Stimulated activated CD4-positive, alpha-beta T cell treated with anti-CD3 and anti-CD28 coated beads, Interleukin-1b, Interleukin-23, amount 100 ng/mL, for 1 hour (primary cell): ENCODE results near the gene ATG7.

ENCODE experiments used
- DNase-seq, 2 donors: peaks; one replicate each; pipeline ENCODE4 v3.0.0-alpha.2; 2020; ENCODE audit warnings: low read depth in 2 of 2

The ATG7 gene

DNA sequence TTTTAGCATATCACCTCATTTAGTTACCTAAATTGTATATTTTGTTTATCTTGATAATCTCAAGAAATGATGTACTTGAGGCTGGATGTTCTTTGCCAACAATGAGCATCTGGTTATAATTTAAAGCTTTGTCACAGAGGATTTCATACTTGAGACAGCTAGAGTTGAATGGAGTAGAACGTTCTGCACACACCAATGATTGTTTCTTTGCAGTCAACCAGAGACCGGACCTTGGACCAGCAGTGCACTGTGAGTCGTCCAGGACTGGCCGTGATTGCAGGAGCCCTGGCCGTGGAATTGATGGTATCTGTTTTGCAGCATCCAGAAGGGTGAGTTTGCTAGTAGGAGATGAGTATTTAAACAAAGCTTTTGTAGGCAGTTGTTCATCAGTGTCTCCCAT, 90.4 kb downstream of the ATG7 start:
- DNase-seq, result no peak

DNA sequence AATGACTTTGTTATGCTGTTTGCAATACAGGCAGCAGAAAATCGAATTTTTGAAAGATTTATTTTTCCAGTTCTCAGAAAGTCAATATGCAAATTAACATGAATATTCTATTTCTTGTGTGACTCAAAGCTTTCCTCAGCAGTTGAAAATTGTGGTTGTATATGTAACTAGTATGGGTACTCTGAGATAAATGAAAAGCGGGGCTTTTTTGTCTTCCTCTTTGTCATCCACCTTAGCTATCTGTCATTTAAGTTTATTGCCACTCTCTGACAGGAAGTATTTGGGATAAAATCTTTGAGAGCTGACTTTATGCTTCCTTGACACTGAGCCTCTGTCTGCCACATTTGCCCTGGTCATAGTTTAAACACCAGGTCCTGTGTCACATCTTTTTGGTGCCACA, 91.5 kb downstream of the ATG7 start:
- no peak for DNase-seq

- no peak for DNase-seq
These were observed 92.0 kb downstream of the ATG7 start for GRCh38 chr3:11364181-11364580.

GRCh38 chr3:11367143-11367693, 95.0 kb downstream of the ATG7 start:
- DNase-seq, result no peak

DNA sequence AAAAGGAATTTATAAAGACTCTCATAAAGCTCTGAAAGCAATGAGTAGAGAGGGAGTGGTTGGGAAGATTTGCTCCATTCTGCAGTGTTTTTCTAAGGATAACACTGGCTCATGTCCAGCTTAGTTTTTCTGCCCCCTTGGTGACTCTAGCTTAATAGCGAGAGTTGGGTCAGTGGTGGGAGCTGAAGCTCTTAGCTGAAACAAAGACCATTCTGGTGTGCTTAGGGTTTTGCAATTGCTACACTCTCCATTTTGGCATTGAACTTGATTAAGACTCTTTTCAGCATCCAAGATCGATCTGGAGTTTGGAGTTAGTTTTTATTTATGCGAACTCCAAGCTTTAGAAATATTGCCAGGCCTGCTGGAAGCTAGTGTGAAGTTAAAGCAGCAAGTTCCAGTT, 98.0 kb downstream of the ATG7 start:
- no peak for DNase-seq

DNA sequence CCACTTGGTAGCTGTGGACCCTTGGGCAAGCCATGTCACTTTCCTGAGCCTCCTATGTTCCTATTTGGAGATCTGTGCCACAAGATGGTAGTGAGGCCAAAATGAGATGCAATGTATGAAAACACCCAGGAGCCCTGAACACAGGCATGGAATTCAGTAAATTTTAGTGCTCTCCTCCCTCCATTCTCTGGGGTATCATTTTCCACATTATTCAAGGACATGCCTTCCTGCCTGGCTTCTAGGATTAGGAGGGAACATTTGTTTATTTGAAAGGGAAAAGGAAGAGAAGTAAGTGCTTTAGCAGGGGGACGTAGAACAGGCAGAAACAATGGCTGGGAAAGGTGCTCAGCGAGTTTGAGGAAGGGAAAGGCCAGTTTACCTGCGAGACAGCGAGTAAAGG, 98.8 kb downstream of the ATG7 start:
- no peak for DNase-seq

DNA sequence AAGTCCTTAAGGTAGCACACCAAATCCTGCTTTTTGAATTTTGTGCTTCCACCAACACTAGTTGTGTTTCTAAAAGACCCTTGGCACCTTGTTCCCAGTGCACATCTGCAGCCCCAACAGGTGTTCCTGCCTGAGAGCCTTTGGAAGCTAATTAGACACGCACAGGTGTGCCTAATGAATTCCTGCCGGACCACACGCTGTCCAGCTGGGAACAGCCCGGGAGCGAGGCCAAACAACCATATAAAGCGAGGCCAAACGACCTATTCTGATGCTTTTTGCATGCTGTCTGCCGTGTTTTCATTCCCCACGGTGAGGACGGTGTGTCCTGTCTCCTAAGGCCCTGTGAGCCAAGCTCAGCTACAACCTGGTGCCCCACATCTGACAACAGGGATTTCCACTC, 99.5 kb downstream of the ATG7 start:
- no peak for DNase-seq

GRCh38 chr3:11373235-11373634, 101.0 kb downstream of the ATG7 start:
- no peak for DNase-seq

DNA sequence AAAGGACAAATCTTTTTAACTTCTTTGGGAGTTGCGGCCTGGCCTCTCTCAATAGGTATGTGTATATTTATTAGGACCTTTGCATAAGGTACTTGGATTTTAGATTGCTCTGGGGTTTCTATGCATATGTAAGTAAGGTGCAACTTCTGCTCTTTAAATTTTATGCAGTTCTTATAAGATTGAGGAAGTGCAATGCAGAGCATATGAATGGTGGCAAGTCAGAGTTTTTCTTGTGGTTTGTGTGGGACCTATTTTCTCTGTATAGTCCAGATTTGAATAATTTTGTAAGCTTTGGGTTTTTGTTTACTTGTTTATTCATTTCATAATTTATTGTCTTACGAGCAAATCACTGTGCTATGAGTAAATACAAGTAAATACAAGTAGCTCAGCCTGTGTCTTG, 101.5 kb downstream of the ATG7 start:
- DNase-seq, result no peak

GRCh38 chr3:11375333-11376088, 103.3 kb downstream of the ATG7 start:
- no peak for DNase-seq

DNA sequence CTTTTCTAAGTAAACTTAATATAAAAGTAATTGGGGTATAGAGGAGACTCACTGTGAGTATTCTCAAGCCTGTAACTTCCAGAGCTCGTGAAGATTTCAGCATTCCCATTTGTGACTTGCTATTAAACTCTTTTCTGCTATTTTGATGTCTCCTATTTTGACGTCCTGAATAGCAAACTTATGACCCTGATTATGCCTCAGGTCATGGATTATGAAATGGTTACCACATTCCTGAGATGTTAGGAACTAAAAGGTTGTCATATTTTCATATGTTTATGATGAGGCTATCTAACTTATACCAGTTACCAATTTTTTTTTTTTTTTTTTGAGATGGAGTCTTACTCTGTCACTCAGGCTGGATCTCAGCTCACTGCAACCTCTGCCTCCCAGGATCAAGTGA, 105.5 kb downstream of the ATG7 start:
- DNase-seq, result no peak

DNA sequence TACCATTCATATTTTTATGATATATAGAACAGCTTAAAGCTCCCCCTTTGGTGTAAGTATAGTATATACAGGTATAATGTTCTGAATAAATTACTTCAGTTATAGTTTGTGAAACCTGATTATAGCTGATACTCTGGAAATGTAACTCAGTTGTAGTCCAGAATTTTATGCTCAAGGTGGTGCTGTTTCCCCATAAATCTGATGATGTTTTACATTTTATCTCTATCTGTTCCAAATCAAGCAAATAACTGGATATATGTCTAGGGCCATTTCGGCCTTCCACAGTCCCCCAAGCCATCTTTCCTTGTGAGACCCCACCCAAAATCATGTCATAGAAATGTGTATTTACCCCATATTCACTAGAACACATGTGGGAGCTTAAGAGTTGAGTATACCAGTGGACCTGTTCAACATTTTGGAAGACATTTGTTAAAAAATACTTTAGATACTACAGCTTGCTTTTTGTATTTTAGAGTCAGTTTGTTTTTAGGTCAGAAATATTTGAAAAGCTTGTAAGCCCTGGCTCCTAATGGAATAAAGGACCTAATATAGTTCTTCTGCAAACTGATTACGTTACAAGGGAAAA, 107.1 kb downstream of the ATG7 start:
- no peak for DNase-seq

- no peak for DNase-seq
These were observed 107.9 kb downstream of the ATG7 start for GRCh38 chr3:11379824-11380701.

GRCh38 chr3:11381141-11381540, 108.9 kb downstream of the ATG7 start:
- DNase-seq, result no peak

DNA sequence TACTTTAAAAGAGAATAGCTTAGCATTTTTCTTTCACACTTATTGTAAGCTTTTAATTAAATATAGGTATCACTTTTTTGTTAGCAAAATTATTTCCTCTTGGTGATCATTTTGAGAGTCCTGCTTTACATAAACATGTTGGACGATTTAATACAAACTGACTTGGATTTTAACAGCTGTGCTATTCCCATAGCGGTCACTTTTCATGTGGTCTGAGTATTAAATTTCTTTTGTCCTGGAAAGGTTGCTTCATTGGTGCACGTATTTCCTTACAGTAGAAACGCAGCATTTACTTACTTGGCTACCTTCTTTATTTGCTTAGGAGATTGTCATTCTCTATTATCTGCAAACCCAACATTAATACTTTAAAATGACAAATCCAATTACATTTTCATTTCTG, 109.4 kb downstream of the ATG7 start:
- no peak for DNase-seq

GRCh38 chr3:11382146-11382745, 110.0 kb downstream of the ATG7 start:
- DNase-seq, result no peak

DNA sequence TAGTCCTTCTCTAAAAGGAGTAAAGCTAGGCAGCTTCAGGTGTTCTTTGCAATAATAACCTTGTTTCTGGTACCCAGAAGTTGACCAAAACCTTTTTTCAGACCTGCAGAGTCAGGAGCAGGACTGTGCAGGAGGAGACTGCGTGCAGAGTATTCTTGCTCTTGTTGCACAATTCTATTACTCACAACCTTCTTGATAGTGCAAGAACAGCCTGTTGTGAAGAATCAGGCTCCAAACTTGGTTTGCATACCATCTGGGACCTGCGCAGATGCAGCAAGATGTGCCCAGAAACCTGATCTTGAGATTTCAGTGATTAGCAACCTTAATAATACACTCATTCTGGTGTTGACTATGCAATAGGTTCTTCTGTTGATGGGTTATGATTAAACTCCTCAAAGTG, 111.9 kb downstream of the ATG7 start:
- DNase-seq, result no peak

DNA sequence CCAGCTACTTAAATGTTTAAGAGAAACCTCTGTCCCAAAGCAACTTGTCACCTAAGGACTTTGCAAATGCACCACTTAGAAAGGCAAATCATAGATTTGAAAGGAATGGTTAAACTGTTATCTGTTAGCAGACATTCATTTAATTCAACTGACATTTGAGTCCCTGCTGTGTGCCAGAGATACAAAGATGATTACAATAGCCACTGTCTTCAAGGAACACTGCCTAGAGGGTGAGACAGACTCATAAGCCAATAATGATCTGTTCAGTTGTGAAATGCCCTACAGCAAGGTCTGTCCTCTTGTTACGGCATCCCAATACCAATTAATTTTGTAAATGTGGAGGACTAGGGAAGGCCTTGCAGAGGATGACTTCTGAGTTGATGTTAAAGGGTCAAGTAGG, 113.1 kb downstream of the ATG7 start:
- DNase-seq, result no peak

DNA sequence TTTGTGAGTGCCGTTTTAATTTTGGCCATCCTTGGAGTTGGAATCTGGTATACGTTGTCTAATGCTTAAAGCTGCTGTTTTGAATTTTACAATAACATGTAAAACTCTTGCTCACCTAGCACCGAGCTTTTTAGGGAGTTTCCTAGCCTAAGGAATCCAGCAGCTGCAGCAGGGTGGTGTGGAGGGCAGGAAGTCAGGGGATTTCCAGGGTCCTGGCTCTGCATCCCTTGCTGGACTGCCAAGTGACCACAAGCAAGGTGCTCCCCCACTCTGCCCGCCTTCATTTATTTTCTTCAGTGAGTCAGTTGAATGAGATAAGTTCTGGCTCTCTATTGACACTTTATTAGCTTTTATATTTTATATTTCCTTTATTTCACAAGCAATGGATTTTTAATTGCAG, 113.7 kb downstream of the ATG7 start:
- no peak for DNase-seq

- DNase-seq, result no peak
These were observed 114.4 kb downstream of the ATG7 start for GRCh38 chr3:11386465-11387113.

- no peak for DNase-seq
These were observed 117.4 kb downstream of the ATG7 start for GRCh38 chr3:11389386-11390268.
